ENCODE results near the gene DLX4. TPM values are rescaled to one million over a fixed set of nuclear protein-coding genes. Genes with fewer than 3 reads are reported as not detected.

The DLX4 gene
- total and polyA plus RNA-seq, 2 experiments from 2014 or later: 0.40 TPM; not detected in 1

GRCh38 chr17:49992933-49993422 is 24.0 kb downstream of the DLX4 start:
- 0 out of 2 replicates have a peak, but pooled peaks cover 3% of the 10 kb centered on the region for H3F3A ChIP-seq (ENCODE audit: insufficient read depth)
- peak overlapping the region; percentile 70 for H3K4me3 ChIP-seq
- 0 out of 2 replicates have a peak, but pooled peaks cover 11% of the 10 kb centered on the region for H3K4me1 ChIP-seq (ENCODE audit: insufficient read depth)
- 57 to 84% methylated on average over 12 to 23 of the region's 23 CpGs for WGBS, 2 experiments (ENCODE audit: low coverage in 1 of 2, low lambda C conversion rate in 2 of 2, missing lambda C conversion rate in 2 of 2)
- H3K27ac ChIP-seq: no peak overlapping the region
- H3K79me2 ChIP-seq (ENCODE audit: insufficient read depth): no peaks in the 10 kb centered on the region
- peak overlapping the region; percentile 67; the same call in 1 of the 2 replicates for H2AFZ ChIP-seq
- H4K20me1 ChIP-seq (ENCODE audit: insufficient read depth): no peaks in the 10 kb centered on the region
- no peak overlapping the region for H3K9ac ChIP-seq
- H3K27me3 ChIP-seq (replicated peaks; ENCODE audit: insufficient read depth): peaks cover 5% of the 10 kb centered on the region; the same call in 1 of the 2 replicates
- in situ Hi-C loops (cut with MboI): loop anchor here (5.0 to 25.0 kb wide), 2 partner anchors 121 to 431 kb away; no protein-coding TSS in a partner anchor
- TF ChIP-seq EZH2phosphoT487 (IDR thresholded peaks at IDR 0.05; ENCODE audit: insufficient read depth, low read depth): no peak
- no peak for TF ChIP-seq EZH2 (IDR thresholded peaks at IDR 0.05; ENCODE audit: insufficient read depth, poor library complexity, severe bottlenecking)
- no peak for DNase-seq
- H3K9me3 ChIP-seq (ENCODE audit: low read depth): no peaks in the 10 kb centered on the region
- no peaks in the 10 kb centered on the region for H3K36me3 ChIP-seq (ENCODE audit: low read depth)
- no peaks in the 10 kb centered on the region for H3K9me2 ChIP-seq (ENCODE audit: insufficient read depth)
- H3K4me2 ChIP-seq (ENCODE audit: unreplicated experiment): peak overlapping the region; percentile 13

GRCh38 chr17:49993423-49994060 is 24.6 kb downstream of the DLX4 start:
- no peak for TF ChIP-seq EZH2 (IDR thresholded peaks at IDR 0.05; ENCODE audit: insufficient read depth, poor library complexity, severe bottlenecking)
- TF ChIP-seq EZH2phosphoT487 (IDR thresholded peaks at IDR 0.05; ENCODE audit: insufficient read depth, low read depth): no peak
- 14 to 16% methylated on average over 29 to 69 of the region's 77 CpGs for WGBS, 2 experiments (ENCODE audit: low coverage in 1 of 2, low lambda C conversion rate in 2 of 2, missing lambda C conversion rate in 2 of 2)
- peak; percentile 67 for DNase-seq
- no peaks in the 10 kb centered on the region for H3K36me3 ChIP-seq (ENCODE audit: low read depth)
- 0 out of 2 replicates have a peak, but pooled peaks cover 6% of the 10 kb centered on the region for H3K4me1 ChIP-seq (ENCODE audit: insufficient read depth)
- peak overlapping the region; percentile 57 for H3K9ac ChIP-seq
- no peaks in the 10 kb centered on the region for H3K9me2 ChIP-seq (ENCODE audit: insufficient read depth)
- in situ Hi-C loops (cut with MboI): loop anchor here (5.0 to 25.0 kb wide), 2 partner anchors 121 to 431 kb away; no protein-coding TSS in a partner anchor
- no peaks in the 10 kb centered on the region for H3K9me3 ChIP-seq (ENCODE audit: low read depth)
- 0 out of 2 replicates have a peak, but pooled peaks cover under 1% of the 10 kb centered on the region for H3F3A ChIP-seq (ENCODE audit: insufficient read depth)
- H3K27ac ChIP-seq: no peak overlapping the region
- H3K4me3 ChIP-seq: peak overlapping the region; percentile 70
- H3K79me2 ChIP-seq (ENCODE audit: insufficient read depth): no peaks in the 10 kb centered on the region
- peaks cover 5% of the 10 kb centered on the region; the same call in 1 of the 2 replicates for H3K27me3 ChIP-seq (replicated peaks; ENCODE audit: insufficient read depth)
- H2AFZ ChIP-seq: peak overlapping the region; percentile 67
- peak overlapping the region; percentile 75 for H3K4me2 ChIP-seq (ENCODE audit: unreplicated experiment)
- H4K20me1 ChIP-seq (ENCODE audit: insufficient read depth): no peaks in the 10 kb centered on the region

GRCh38 chr17:49994085-49995054 is 25.4 kb downstream of the DLX4 start:
- Histone ChIP-seq H2AFZ (peak overlapping the region; percentile 67), H3K9me2 (ENCODE audit: insufficient read depth) (no peaks in the 10 kb centered on the region), H3K4me3 (peak overlapping the region; percentile 70), H3K27ac (no peak overlapping the region), H3K36me3 (ENCODE audit: low read depth) (no peaks in the 10 kb centered on the region), H3K4me1 (ENCODE audit: insufficient read depth) (0 out of 2 replicates have a peak, but pooled peaks cover 6% of the 10 kb centered on the region), H3K4me2 (ENCODE audit: unreplicated experiment) (peak overlapping the region; percentile 75), H4K20me1 (ENCODE audit: insufficient read depth) (no peaks in the 10 kb centered on the region), H3F3A (ENCODE audit: insufficient read depth) (no peaks in the 10 kb centered on the region), H3K79me2 (ENCODE audit: insufficient read depth) (no peaks in the 10 kb centered on the region), H3K9ac (peak overlapping the region; percentile 57), H3K27me3 (replicated peaks; ENCODE audit: insufficient read depth) (peaks cover 5% of the 10 kb centered on the region; the same call in 1 of the 2 replicates), H3K9me3 (ENCODE audit: low read depth) (no peaks in the 10 kb centered on the region)
- WGBS, 2 experiments (ENCODE audit: low coverage in 1 of 2, low lambda C conversion rate in 2 of 2, missing lambda C conversion rate in 2 of 2): 4 to 5% methylated on average over 46 to 50 of the region's 50 CpGs
- TF ChIP-seq EZH2 (IDR thresholded peaks at IDR 0.05; ENCODE audit: insufficient read depth, poor library complexity, severe bottlenecking): peak; percentile 55
- TF ChIP-seq EZH2phosphoT487 (IDR thresholded peaks at IDR 0.05; ENCODE audit: insufficient read depth, low read depth): no peak
- peak; percentile 33 for DNase-seq
- in situ Hi-C loops (cut with MboI): loop anchor here (5.0 to 25.0 kb wide), 2 partner anchors 122 to 432 kb away; no protein-coding TSS in a partner anchor
